Measurements from ENCODE around the gene PRIM2.
"Not testable (repeated sequence)": the region's sequence is repeated elsewhere in the genome, so short reads cannot be mapped to it uniquely, and the experiment has no call there.

The PRIM2 gene

DNA sequence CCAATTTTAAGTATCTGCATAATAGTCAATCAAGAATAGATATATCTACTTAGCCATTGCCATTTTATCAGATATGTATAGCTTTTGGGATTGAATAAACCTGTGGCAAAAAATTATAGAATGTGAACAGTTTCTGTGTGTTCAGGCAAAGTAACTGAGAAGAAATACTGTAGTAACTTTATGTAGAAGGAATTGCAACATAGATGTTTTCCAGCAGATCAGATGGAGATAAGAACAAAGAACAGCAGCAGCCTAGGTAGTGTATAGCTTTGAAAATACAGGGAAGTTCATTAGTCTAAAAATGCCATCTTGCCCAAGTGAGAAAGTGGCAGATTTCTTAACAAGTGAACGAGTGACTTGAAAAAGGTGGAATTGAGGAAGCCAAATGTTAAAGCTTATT is 197.7 kb downstream of the PRIM2 start:
- DNase-seq = not testable (repeated sequence)

DNA sequence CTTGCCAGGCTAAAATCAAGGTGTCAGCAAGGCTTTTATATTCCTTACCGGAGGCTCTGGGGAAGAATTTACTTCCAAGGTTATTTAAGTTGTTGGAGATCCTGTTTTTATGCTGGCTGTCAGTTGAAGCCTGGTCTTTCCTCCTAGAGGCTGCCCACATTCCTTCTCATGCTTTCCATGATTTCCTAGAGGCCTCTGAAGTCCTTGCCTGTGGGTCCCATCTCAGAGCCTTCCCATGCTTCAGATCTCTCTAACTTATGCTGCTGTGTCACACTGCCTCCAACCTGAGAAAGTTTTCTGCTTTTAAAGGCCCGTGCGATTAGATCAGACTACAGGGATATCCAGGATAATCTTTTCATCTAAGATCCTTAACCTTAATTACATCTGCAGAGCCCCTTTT is 198.4 kb downstream of the PRIM2 start:
- not testable (repeated sequence) for DNase-seq

DNA sequence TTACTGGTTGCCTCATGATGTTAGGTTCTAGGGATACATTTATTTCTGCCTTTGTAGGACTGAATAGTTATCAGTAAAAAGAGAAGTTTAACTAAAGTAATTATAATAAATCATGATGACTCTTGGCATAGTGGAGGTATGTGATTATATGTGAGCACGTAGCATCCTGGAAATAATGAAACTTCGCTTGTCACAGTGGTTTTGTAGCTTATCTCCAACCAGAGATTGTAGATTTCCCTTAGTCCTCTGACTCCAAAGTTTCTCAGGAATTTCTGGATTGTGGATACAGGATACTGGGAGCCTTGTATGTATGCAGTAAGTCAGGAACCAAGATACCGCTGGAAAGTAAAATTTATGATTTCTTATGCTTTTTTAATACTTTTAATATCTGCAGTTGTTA is 199.3 kb downstream of the PRIM2 start:
- not testable (repeated sequence) for DNase-seq

DNA sequence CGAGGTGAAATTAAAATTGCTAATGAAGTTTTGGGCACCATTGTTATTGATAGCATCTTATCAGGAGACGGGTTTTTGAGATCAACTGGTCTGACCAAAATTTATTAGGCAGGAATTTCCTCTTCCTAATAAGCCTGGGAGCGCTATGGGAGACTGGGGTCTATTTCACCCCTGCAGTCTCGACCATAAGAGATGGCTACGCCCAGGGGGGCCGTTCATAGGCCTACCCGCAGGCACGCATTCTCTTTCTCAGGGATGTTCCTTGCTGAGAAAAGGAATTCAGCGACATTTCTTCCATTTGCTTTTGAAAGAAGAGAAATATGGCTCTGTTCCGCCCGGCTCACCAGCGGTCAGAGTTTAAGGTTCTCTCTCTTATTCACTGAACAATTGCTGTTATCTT is 201.8 kb downstream of the PRIM2 start:
- DNase-seq = not testable (repeated sequence)

DNA sequence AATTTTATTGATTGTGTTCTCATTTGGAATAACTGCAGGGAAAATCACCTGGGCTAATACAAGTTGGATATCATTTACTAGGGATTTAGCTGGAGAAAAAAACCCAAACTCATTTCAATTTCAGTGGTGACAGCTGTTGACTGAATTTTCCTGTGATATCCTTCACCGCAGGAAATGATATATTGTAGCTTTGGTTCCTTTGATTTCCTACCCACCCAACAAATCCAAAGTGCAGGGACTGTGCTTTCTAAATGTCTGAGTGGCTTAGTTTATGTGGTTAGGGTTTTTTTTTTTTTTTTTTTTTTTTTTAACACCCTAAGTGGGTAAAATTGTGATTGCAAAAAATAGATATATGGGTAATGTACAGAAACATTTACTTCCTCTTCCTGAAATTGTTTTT is 203.7 kb downstream of the PRIM2 start:
- not testable (repeated sequence) for DNase-seq

DNA sequence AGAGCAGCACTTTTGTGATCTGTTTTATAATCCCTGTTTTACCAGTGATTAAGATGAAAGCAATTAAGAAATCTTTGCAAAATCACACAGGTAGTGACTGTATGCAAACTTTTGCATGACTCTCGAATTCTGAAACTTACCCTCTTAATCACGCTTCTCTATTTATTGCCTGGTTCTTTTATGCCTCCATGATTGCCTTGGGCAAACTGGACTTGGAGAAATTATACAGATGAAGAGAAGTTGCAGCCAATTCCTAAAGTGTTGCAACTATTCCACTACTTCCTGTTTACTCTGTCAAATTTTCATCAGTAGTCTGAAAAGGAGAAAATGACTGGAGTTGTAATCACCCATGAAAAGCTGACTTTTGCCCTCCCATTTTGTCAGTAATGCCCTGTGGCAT is 205.8 kb downstream of the PRIM2 start:
- DNase-seq = not testable (repeated sequence)

DNA sequence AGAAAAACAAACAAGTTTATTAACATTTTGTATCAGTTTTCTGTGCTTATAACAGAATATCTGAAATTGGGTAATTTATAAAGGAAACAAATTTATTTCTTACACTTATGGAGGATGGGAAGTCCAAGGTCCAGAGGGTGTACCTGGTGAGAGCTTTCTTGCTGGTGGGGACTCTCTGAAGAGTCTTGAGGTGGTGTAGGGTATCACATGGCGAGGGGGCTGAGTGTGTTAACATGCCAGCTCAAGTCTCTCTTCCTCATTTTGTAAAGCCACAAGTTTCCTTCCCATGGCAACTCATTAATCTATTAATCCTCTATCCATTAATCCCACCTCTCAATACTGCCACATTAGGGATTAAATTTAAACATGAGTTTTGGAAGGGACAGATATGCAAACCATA is 212.3 kb downstream of the PRIM2 start:
- not testable (repeated sequence) for DNase-seq

DNA sequence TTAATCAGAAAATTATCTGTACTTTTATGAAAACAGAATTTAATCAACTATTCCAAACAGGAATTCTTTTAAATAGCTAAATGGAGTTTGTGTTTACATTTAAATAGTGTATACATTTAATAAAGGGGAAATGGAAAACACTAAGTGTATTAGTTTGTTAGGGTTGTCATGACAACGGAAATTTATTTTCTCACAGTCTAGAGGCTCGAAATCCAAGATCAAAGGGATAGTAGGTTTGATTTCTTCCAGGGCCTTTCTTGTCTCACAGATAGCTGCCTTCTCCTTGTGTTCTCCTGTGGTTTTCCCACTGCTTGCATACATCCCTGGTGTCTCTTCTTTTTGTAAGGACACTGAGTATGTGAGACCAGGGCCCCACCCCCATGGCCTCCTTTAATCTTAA is 215.2 kb downstream of the PRIM2 start:
- not testable (repeated sequence) for DNase-seq

DNA sequence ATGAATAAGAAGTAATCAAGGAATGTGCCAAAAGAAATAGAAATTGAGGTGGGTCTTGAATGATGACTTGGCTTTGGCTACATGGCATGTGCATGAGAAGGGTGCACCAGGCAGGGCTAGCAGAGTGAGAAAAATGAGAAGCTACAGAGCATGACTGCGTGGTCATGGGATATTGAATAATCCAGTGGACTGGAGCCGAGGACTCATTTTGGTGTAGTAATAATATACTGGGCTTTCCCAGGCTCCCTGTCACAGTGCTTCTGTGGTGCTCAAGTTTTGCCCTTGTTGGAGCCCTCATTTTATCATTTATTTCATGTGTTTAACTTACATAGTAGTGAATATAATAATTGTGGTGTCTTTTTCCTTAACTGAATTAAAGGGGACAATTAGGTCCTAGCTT is 217.7 kb downstream of the PRIM2 start:
- DNase-seq = not testable (repeated sequence)

DNA sequence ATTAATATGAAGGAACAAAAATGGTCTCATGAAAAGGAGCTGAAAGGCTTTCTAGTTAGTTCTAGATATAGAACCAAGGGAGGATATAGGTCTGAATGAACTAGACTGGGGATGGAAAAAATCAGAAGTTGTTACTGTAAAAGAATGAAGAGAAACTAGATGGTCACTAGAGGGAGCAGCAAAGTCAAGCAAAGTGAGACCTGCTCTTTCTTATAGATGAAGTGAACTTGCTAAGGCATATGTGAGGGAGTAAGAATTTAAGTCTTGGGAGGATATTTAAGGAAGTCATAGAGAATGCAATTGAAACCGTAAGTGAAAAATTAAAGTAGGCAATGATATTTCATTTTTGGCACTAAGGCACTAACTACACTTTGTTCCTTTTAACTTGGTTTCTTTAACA is 218.6 kb downstream of the PRIM2 start:
- not testable (repeated sequence) for DNase-seq

DNA sequence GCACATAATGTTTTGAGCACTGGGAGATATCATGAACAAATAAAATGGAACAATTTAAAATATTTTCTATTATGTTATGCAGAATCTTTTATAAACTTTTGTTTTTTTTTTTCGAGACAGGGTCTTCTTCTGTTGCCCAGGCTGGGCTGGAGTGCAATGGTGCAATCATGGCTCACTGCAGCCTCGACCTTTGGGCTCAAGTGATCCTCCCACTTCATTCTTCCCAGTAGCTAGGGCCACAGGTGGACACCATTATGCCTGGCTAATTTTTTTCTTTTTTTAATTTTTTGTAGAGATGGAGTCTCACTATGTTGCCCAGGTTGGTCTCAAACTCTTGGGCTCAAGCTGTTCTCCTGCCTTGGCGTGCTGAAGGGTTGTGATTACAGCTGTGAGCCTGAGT is 220.5 kb downstream of the PRIM2 start:
- not testable (repeated sequence) for DNase-seq

DNA sequence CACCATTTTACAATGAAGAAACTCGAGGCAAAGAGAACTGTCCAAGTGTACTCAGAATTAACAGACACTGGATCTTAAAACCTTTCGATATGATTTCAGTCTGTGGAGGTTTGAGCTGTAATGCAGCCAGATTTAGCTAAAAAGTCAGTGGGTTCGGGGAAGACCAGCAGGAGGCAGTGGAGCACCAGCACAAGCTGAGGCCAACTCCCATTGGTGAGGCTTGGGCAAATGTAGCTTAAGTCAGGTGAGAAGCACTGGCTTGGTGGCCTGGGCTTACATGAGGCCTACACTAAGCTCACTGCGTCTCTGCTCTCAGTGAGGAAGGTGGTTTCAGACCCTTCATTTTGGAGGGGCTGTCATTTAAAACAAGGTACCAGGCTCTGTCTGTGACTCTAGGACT is 234.5 kb downstream of the PRIM2 start:
- not testable (repeated sequence) for DNase-seq

DNA sequence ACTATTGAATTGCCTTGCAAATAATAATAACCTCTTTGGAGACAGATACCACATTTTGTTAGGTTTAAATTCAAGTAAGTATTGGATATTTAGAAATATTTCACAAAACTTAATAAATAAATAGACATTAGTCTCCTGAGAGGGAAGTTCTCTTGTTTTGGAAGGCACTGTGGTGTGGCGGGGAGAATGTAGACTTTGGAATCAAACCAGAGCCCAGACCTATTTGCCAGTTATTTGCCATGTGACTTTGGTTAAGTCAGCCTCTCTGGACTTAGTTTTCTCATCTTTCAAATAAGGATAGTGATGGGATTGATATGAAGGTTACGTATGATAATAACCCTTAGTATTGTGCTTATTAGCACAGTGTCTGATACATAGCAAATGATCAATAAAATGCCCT is 240.4 kb downstream of the PRIM2 start:
- not testable (repeated sequence) for DNase-seq

DNA sequence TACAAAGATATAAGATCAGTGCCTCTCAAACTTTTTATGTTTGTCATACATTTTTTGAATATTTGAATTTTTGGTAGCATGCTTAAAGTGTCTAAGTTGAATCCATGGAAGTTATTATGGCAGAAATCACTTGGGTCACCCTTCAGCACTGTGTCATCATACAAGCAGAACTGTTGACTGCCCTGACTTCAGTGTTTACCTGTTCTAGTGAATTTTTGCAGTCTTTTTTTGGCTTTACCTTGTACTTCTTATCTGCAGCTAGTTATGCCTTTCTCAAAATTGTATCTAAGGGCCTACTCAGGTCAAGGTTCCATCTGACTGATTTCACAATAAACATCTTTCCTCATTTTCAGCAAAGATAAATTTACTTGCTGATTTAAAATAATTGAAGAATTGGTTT is 241.7 kb downstream of the PRIM2 start:
- DNase-seq = not testable (repeated sequence)

DNA sequence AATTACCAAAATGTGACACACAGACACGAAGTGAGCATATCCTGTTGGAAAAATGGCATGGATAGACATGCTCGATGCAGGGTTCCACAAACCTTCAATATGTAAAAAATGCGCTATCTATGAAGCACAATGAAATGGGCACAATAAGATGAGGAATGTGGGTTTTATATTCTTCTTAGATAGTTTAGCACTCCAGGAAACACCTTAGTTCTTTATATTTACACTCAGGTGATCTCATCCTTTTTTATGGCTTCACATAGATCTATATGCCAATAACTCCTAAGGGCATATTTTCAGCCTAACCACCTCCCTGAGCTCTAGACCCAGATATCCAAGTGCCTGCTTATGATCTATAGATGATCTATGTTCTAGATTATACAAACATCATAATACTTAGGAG is 244.8 kb downstream of the PRIM2 start:
- not testable (repeated sequence) for DNase-seq

DNA sequence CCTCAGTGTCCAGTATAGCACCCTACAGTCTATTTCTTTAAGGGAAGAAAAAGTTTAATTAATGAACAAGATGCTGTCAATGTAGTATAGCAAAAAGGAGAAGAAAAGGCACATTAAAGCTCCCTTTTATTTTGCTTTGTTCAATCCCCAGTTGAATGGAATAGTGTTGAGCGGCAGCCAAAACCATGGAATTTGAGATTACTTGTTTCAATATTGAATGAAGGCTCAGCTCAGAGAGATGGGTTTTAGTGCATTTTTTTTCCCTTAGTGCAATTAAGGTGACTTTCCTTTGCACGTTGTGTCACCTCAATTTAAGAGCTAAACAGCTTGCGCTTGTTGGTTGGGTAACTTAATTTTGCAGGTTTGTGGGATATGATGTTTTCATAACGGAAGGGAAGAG is 254.7 kb downstream of the PRIM2 start:
- DNase-seq = not testable (repeated sequence)

DNA sequence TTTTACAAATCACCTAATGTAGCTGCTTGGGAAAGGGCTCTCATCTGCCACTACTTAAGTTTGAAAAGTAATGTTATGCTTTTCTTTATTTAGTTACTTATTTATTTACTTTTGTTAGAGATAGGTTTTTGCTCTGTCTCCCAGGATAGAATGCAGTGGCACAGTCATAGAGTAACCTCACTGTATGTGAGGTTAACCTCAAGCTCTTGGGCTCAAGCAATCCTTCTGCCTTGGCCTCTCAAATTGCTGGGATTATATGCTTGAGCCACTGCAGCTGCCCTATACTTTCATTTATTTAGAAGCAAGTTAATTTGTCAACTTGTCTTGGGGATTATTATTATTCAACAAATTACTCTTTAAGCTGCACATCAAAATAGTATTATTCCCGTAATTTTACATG is 255.4 kb downstream of the PRIM2 start:
- DNase-seq = not testable (repeated sequence)

DNA sequence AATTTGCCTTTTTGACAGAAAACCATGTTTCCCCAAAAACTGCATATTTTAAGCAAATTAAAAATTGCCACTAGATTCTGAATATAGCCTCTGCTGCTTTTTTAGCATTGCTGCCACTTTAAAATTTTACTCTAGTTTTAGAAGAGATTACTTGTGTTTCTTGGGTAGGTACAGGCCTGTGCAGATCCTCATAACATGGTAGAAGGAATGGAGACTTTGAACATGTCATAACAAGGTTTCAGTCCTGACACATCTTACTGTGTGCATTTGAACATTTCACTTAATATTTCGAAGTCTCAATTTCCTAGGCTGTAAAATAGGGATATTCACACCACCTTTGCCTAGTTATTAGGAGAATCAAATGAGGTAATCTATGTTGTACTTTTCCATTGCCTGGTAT is 259.6 kb downstream of the PRIM2 start:
- not testable (repeated sequence) for DNase-seq

DNA sequence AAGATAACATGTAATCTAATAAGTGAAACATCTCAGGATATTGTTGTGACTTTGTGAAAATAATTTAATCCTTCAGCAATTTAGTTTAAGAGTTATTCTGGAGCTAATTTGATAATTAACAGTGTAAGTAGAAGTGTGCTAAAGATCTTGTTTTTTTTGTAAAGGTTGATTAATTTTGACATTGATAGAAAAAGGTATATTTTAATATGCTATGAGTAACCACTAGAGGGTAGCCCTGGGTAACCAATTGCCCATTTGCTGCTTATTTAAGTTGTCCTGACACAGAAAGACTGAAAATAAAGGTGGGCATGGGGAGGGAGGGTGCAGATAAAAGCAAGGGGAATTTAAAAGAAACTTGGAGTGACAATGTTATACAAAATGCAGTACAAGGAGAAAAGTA is 262.1 kb downstream of the PRIM2 start:
- not testable (repeated sequence) for DNase-seq

DNA sequence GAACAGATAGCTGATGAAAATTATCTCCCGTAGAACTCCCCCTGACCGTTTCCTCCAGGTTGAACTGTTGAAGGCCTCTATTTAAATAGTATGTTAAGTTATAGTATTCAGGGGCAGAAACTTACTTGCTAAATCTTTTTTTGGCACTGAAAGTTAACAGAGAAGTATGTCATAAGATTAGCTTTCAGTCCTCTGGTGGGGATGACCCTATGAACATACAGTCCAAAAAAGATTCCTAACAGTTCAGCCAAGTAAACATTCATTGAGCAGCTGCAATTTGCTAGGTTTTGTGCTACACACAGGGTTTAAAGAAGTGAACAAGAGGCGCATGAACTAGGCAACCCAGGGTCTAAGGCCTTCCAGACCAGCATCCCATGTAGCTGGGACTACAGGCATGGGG is 264.2 kb downstream of the PRIM2 start:
- DNase-seq = not testable (repeated sequence)

DNA sequence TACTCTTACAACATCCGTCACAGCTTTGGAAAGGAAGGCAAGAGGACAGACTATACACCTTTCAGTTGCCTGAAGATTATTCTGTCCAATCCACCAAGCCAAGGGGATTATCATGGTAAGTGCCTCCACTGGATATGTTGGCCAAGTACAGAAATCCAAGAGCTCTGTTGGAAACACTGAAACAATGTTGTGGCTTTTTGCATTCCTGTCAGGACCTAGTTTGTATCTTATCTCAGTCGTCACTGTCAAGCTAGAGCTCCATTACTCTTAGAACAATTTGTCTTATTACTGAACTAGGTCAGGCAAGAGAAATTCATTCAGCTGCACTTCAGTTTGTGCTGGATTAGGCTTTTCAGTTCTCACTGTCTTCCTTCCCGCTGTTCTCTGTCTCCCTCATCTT is 283.7 kb downstream of the PRIM2 start:
- not testable (repeated sequence) for DNase-seq

DNA sequence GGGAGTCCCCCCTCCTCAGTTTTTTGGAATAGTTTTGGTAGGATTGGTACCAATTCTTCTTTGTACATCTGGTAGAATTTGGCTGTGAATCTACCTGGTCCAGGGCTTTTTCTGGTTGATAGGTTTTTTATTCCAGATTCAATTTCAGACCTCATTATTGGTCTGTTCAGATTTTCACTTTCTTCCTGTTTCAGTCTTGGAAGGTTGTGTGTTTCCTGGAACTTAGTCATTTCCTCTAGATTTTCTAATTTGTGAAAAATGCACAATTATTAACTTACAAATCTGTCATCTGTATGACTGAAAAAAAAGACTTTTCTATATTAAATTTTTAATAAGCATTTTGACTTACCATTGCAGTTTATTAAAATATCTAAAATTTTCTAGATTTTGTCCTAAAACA is 287.9 kb downstream of the PRIM2 start:
- not testable (repeated sequence) for DNase-seq

DNA sequence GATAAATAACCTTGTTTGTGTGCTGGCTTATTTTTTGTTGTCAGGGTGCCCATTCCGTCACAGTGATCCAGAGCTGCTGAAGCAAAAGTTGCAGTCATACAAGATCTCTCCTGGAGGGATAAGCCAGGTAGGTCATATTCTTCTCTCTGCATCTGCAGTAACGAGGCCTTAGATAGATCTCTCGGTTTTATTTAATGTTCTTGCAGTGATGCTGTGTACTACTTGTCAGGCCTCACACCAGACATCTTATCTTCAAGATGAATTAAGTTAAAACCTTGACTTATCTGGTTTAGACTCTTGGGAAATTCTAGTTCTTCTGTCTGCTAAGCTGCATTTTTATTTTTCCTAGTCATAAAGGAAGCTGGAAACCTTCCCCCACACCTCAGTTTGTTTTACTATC is 288.9 kb downstream of the PRIM2 start:
- DNase-seq = not testable (repeated sequence)

DNA sequence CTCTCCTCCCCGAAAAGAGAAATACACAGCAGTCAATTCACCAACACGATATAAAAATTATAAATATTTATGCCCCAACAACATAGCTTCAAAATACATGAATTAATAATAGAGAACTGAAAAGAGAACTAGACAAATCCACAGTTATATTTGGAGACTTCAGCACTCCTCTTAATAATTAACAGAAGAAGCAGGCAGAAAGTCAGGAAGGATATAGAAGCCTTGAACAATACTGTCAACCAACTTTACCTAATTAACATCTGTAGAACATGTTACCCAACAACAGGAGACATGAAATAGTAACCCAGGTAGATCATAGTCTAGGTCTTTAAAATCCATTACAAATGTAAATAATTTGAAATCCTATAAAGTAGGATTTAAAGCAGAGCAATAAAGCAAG is 293.2 kb downstream of the PRIM2 start:
- not testable (repeated sequence) for DNase-seq

DNA sequence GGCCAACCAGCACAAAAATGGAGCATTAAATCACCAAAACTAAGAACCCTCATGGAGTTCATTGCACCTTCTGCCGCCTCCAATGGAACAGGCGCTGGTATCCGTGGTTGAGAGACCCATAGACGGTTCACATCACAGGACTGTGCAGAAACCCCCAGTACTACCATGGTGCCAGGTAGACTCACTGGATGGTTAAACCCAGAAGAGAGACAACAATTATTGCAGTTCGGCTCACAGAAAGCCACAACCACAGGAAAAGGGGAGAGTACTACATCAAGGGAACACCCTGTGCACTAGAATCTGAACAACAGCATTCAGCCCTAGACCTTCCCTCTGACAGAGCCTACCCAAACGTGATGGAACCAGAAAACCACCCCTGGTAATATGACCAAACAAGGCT is 301.5 kb downstream of the PRIM2 start:
- not testable (repeated sequence) for DNase-seq

DNA sequence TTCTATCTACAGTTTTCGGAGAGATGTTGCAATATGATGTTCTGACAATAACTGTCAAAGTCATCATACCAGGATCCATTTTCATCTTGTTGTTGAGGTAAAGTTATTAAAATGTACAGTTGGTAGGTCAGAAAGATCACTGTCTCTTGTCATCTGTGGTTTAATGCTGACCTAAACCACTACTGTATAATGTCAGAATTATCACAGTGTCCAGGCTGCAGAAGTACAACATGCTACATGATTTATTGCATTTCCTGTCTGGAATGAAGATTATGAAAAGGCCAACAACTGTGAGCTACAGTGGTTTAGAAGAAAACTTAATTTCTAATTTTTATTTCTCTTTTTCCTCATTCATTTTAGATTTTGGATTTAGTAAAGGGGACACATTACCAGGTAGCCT is 314.3 kb downstream of the PRIM2 start:
- DNase-seq = not testable (repeated sequence)

Data from activated gamma-delta T cell (primary cell).